ENCODE measurements around the gene TUBA4A.

GRCh38 chr2:219279151-219279915, 25.6 kb upstream of the TUBA4A start, which contains the start of gene DNAJB2:
- TF ChIP-seq, protein P1, sequence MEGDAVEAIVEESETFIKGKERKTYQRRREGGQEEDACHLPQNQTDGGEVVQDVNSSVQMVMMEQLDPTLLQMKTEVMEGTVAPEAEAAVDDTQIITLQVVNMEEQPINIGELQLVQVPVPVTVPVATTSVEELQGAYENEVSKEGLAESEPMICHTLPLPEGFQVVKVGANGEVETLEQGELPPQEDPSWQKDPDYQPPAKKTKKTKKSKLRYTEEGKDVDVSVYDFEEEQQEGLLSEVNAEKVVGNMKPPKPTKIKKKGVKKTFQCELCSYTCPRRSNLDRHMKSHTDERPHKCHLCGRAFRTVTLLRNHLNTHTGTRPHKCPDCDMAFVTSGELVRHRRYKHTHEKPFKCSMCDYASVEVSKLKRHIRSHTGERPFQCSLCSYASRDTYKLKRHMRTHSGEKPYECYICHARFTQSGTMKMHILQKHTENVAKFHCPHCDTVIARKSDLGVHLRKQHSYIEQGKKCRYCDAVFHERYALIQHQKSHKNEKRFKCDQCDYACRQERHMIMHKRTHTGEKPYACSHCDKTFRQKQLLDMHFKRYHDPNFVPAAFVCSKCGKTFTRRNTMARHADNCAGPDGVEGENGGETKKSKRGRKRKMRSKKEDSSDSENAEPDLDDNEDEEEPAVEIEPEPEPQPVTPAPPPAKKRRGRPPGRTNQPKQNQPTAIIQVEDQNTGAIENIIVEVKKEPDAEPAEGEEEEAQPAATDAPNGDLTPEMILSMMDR (IDR thresholded peaks at IDR 0.05) = peak in 1 of 4 donors; percentile 5
- peak; percentile 96 for TF ChIP-seq POLR2A (IDR thresholded peaks at IDR 0.05)
